Stimulated activated naive CD8-positive, alpha-beta T cell treated with anti-CD3 and anti-CD28 coated beads, Interleukin-15, Interleukin-2, amounts not matched to agents 100 U/mL and 50 U/mL, for 24 hours (primary cell): ENCODE results near the gene RRAS2.
"Not testable (repeated sequence)": the region's sequence is repeated elsewhere in the genome, so short reads cannot be mapped to it uniquely, and the experiment has no call there.

Experiments used
- ATAC-seq: fragments of 150-1000 bp; cut with Tn5 transposase; one replicate; pipeline ENCODE4 v1.10.0; 2021
- DNase-seq: peaks from one replicate; pipeline ENCODE4 v3.0.0; 2021

Gene RRAS2

DNA sequence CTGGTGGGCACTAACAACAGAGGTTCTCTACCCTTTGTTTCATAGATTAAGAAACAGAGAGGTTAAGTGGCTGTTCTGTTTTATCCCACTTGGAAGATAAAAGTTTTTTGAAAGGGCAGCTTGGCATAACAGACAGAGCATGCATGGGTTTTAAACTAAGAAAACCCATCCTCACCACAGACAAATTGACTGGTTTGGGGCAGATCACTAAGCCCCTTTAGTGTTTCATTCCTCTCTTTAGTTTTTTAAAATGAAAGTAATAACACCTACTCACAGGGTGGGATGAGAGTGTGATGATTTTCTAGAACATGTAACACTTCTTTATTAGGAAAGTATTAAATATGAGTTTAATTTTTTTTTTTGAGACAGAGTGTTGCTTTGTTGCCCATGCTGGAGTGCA lies 12.3 kb upstream of the RRAS2 start:
- ATAC-seq = peak; percentile 60
- no peak for DNase-seq

DNA sequence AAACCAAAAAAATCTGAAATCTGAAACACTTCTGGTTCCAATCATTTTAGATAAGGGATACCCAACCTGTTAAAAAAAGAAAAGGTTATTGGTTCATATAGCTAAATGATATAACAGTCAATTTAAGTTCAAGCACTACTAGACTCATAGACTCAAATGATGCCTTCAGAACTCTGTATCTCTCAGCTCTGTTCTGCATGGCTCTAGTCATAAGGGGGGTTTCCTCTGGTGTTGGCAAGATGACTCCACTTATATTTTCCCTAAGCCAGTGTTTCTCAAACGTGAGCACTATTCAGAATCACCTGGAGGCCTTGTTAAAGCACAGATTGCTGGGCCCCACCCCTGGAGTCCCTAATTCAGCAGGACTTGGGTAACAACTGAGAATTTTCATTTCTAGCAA lies 11.5 kb upstream of the RRAS2 start:
- ATAC-seq (peak; percentile 78), DNase-seq (no peak)

DNA sequence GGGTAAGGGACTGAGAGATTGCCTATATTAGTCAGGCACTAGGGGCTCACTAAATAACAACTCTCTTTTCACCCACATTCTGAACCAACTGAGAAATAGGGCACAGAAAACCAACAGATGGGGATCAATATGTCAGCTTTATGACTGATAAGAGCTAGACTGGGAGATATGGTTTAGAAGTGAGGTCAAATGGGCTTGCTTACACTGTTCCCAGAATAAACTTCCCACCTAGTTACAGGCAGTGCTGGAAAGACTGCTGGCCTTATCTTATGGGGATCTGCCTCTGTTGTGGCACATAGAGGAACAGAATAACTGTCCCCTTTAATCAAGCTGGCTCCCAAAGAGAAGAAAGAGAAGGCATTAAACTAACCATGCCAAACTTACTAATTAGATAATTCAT lies 10.6 kb upstream of the RRAS2 start:
- ATAC-seq (no peak), DNase-seq (no peak)

DNA sequence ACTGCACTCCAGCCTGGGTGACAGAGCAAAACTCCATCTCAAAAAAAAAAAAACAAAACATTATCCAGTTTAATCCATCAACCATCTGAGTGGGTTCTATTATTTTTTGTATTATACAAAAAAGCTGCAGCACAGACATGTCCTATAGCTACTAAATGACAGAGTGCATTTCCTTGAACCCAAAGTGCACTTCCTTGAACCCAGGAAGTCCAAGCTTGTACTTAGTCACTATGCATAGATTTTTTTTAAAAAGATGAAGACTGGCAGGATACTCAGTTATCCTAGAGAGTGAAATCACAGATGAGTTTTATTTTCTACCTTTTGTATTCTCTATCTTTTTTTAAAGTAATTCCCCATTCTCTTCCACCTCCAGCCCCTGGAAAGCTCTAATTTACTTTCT lies 8.0 kb upstream of the RRAS2 start:
- no peak for DNase-seq
- no peak for ATAC-seq

DNA sequence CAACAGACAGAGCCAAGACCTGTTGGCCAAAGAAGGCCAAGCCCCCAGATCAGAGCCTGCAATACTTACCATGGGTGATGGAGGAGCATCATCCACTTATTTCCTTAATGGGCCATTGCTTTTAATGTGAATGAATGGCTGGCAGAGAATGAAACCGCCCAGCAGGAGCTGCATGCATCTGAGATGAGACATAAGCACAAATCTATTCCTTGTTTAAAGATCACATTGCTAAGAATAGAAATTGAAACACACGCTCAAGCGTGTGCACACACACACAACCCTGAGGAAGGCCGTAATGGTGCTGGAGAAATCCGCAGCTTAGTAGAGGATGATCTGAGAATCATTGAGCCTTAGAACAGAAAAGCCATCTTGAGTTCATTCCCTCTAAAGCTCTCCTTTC lies 5.3 kb upstream of the RRAS2 start:
- DNase-seq (no peak), ATAC-seq (no peak)

DNA sequence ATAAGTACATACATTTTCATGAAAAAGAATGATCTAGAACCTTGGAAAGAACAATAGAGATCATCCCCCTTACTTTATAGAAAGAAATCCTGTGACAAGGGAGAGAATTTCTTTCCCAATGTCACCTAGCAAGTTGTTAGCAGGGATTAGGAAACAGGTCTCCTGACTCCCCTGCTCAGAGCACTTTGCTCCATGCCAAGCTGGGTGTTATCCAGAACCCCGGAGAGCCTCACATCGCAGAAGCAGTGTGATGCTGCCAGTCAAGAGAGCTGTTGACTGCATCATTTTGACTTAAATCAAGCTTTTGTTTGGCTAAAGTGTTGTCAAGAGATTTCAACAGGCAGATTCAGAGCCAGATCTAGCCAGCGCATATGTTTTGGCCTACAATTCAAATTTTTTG lies 3.6 kb upstream of the RRAS2 start:
- no peak for ATAC-seq
- no peak for DNase-seq

DNA sequence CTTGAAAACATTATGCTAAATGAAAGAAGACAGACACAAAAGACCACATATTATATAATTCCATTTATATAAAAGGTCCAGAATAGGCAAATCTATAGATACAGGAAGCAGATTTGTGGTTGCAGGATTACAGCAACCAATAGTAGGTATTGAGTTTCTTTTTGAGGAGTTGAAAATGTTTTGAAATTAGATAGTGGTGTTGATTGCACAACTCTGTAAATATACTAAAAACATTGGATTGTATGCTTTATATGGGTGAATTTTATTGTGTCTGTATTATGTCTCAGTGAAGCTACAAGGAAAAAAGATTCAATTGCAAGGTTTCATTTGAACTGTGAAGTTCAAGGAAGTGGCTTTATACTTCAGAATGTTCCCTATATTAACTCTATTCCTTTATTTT lies 3.0 kb upstream of the RRAS2 start:
- DNase-seq (no peak), ATAC-seq (no peak)

DNA sequence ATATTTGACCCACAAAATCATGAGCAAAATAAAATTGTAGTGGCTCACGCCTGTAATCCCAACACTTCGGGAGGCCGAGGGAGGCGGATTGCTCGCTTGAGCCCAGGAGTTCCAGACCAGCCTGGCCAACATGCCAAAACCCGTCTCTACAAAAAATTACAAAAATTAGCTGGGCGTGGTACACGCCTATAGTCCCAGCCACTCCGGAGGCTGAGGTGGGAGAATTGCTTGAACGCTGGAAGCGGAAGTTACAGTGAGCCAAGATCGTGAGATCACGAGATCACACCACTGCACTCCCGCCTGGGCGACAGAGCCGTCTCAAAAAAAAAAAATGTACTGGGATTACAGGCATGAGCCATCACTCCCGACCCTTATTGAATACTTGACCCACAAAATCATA lies 2.0 kb upstream of the RRAS2 start:
- no peak for ATAC-seq
- DNase-seq = no peak

DNA sequence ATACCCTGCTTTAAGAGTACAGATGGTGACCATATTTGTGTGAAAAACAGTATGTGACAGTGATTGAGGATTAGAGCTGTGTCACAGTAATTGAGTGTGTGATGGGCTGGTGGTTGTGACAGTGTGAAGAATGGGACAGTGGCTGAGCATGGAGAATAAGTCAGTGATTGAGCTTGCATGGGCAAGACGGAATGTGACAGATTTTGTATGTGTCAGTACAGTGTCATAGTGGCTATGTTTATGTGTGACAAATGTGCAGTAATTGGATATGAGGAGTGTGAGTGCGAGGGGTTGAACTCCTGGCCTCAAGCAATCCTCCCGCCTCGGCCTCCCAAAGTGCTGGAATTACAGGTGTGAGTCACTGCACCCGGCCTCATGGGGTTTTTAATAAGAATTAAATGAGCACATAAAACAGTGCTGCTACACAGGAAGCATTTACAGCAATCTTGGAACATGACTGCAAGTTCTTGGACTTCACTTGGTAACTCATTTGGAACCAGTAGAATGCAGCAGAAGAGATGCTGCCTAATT lies 583 bp upstream of the RRAS2 start:
- ATAC-seq (no peak), DNase-seq (no peak)

DNA sequence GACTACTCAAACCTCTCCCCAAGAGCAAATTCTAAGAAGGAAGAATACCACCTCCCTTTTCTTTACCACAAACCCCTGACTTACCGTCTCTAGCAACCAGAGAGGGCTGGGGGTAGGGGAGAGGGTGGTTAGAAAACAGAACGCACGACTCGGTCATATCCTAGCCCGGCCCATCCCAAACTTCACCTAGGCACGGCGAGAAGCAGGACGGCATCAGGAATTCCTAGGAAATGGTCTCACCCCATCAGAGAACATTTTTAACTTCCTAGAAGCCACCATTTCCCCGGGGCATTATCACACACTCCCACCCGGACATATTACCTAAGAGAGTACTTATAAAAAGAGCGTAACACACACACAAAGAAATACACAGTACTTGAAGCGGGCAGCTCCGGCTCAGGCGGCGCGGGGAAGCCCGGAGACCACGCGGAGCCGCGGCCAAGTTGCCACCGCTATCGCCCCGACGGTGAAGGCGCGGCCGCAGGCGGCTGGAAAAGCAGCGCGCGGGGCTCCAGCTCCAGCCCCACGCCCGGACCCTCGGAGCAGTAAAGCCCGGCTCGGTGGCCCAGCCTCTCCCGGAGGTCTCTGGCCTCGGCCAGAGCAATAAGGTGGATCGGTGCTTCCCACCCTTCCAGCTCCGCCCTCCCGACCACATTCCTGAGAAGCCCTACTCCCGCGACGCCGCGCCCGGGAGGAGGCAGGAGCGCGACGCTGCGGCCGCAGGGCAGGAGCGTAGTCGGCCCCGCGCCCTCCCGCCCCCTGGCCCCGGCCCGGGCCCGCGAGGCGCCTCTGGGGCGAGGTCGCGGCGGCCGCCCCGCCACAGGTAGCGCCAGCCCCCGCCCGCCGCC lies 878 bp downstream of the RRAS2 start:
- ATAC-seq (peak; percentile 56), DNase-seq (peak; percentile 47)

DNA sequence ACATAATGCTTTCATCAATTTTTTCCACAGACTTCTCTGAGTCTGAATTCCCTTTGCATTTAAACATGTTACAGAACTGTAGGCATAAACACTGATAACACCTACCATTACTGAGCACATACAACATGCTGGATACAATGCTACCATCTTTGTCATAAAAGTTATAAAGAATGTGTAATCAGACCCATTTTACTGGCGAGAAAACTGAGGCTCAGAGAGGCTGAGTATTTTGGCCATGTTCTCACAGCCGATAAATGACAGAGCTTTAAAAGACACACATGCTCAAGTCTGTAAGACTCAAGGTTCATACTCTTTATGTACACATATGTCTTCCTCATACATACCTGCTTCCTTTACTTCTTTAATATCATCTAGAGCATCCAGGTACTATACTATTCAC lies 2.6 kb downstream of the RRAS2 start:
- no peak for ATAC-seq
- DNase-seq = no peak

DNA sequence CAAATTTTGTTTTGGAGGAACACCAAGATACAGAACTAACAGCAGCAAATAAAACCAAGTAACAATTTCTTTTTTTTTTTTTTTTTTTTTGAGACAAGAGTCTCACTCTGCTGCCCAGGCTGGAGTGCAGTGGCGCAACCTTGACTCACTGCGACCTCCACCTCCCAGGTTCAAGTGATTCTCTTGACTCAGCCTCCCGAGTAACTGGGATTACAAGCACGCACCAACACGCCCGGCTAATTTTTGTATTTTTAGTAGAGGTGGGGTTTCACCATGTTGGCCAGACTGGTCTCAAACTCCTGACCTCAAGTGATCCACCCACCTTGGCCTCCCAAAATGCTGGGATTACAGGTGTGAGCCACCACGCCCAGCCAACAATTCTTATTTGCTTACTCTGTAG lies 4.4 kb downstream of the RRAS2 start:
- not testable (repeated sequence) for ATAC-seq, DNase-seq

DNA sequence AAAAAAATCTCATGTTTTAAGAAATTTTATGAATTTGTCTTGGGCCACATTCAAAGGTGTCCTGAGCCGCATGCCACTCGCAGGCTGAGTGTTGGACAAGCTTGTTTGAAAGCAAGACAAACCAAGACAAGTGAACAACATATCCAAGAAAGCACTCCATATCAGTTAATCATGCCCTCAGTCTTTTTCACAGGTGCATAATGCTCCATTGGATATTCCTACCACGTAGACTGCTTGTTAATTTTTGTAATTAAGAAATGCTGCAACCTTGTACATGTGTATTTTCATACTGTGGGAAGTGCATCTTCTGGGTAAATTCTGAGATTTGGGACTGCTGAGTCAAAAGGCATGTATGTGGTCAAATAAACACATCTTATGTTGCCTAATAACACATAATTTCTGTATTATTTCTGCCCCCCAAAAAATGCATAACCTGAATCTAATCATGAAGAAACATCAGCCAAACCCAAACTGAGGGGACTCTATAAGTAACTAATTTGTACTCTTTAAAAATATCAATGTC lies 8.2 kb downstream of the RRAS2 start:
- ATAC-seq (no peak), DNase-seq (no peak)

DNA sequence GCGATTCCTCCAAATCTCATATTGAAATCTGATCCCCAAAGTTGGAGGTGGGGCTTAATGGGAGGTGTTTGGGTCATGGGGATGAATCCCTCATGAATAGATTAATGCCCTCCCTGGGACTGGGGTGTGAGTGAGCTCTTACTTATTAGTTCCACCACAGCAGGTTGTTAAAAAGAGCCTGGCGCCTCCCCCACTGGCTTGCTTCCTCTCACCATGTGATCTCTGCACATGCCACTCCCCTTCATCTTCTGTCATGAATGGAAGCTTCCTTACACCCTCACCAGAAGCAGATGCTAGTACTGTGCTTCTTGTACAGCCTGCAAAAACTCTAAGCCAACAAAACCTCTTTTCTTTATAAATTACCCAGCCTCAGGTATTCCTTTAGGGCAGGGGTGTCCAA lies 8.8 kb downstream of the RRAS2 start:
- DNase-seq (no peak), ATAC-seq (no peak)

DNA sequence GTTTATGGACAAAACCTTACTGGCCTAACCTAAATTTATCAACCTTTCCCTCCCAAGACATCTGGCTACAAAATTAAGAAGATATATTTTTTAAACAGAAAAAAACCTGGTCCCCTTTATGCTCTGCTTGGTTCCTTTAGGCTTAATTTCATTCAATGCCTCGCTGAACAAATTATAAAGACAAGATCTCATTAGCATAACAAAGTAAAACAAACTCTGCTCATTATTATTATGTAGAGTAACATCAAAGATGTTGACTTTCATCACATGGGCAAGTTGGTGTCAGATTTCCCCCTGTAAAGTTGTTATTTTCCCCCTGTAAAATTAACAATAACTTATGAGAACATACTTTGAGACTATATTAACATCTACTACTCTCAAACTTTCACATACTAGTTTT lies 11.0 kb downstream of the RRAS2 start:
- ATAC-seq = no peak
- DNase-seq = no peak

DNA sequence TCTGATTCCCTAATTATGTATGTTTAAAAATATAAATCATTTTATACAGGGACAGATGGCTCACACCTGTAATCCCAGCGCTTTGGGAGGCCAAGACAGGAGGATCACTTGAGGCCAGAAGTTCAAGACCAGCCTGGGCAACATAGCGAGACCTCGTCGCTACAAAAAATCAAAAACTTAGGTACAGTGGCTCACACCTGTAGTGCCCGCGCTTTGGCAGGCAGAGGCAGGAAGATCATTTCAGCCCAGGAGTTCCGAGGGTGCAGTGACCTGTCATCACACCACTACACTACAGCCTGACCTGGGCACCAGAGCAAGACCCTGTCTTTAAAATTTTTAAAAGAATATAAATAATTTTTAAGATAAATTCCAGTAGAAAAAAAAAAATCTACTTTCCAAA lies 11.5 kb downstream of the RRAS2 start:
- ATAC-seq = no peak
- no peak for DNase-seq

DNA sequence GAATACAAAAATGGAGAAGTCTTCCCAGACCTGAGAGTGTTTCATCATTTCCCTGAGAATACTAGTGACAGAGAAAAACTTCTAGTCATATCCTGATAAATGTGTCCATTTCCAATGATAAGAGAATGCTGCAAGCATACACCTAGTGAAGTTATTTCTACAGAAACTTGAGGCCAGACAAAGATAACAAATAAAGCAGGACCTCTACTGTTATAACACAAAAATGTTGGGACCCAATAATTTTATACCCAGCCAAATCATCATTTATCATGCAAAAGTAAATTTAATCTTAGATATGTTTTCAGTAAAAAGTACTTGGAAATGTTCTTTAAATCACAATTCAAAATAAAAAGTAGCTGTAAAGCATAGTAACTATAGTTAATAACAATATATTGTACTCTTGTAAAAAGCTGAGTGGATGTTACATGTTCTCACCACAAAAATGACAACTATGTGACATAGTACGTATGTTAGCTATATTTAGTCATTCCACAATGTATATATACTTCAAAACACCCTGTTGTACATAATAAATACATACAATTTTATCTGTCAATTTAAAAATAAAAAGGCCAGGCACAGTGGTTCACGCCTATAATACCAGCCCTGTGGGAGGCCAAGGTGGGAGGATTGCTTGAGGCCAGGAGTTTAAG lies 12.6 kb downstream of the RRAS2 start:
- DNase-seq (no peak), ATAC-seq (no peak)

DNA sequence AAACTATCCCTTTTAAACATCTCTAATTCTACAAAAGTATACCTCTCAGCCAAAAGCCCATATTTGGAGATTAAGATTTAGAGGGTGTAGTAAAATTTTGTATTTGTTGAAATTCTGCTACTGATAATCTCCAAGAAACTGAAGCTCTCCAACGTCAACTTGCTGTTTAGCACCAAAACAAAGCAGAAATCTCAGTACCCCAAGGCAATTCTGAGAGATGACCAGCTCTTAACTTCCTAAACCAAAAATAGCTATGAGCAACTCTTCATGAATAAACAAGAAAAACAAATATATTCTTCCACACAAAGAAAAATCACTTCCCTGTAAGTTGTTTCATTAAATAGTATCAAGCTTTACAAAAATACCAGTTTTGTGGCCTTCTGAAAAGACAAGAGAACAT lies 13.3 kb downstream of the RRAS2 start:
- ATAC-seq = no peak
- DNase-seq = no peak

DNA sequence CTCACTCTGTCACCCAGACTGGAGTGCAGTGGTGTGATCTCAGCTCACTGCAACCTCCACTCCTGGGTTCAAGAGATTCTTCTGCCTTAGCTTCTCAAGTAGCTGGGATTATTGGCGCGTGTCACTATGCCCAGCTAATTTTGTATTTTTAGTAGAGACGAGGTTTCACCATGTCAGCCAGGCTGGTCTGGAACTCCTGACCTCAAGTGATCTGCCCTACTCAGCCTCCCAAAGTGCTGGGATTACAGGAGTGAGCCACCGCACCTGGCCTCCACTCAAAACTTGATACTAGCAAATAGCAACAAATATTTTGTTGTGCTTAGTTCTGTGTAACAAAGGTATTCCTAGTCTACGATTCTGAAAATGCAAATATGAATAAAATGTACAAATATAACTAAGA lies 14.0 kb downstream of the RRAS2 start:
- not testable (repeated sequence) for ATAC-seq, DNase-seq

DNA sequence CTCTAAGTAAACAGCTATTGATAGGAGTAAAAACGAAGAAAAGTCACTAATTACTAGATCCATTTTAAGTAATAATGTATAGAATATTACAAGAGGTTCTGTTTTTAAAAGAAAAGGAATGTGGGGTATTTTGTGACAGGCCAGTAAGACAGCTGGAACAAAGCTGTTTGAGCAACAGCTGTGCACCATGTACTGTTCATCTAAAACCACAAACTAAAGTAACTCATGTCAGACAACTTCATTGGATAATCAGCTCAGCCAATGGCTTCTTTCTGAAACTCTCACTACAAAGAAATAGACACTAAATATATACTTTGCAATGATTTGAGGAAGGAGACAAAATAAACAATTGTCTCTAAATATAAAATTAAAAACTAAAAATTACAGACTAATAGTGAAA lies 16.1 kb downstream of the RRAS2 start:
- no peak for DNase-seq
- peak; percentile 40 for ATAC-seq

DNA sequence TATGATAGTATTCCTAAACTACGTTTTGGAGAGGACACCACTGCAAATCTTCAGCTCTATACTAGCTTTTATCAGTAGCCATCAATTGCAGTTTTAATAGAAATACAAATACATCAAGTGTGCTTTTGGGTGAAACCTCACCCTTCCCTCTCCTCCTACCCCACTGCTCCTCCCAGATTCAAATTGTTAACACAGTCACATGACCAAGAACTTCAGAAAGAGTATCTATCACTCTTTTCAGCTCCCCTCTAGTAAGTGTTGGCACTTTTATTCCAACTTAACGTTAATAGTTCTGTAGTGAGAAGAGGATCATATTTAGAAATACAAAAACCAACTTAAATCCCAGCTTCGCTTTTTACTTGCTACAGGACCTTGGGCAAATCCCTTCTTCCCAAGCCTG lies 17.0 kb downstream of the RRAS2 start:
- DNase-seq (no peak), ATAC-seq (no peak)

DNA sequence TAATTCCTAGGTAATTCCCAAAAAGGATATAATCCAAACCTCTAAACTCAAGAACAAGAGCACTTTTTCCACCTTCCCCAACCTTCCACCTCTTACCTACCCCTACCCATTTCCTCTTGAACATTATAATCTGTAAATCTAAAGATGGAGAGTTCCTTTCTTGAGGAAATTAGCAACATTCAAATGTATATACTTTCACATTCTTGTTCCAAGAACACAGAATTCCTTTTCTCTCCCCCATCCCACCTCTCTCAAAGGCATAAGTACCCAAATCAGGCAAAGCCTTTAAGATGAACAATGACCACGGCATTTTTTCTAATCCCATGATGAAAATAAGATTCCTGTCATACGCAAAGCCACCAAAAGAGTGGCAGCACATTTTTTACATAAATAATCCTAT lies 18.3 kb downstream of the RRAS2 start:
- ATAC-seq (no peak), DNase-seq (no peak)

DNA sequence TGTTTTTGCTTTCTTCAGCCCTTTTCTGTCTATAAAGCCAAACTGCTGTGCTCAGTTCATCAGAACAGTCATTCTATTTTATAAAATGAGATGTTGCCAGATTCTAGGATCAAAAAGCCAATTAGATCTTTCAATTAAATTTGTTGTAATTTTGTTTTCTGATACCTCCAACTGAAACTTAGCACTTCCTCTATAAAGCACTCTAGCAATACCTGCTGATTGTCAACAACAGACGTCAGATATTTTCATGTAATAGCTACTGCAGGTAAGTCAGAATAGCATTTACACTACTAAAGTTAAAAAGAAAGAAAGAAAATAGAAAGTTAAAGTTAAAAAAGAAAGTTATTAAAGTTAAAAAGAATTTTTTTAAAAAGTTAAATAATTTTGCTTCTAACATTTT lies 19.6 kb downstream of the RRAS2 start:
- ATAC-seq = no peak
- no peak for DNase-seq
